NCI-H1417 treated with DMSO at 0.1 percent for 48 hours (cell line): ENCODE data around the gene MED13L.

Source experiments
- DNase-seq: peaks from one replicate; lab custom pipeline; 2025; lab: John Stamatoyannopoulos, UW

MED13L gene

DNA sequence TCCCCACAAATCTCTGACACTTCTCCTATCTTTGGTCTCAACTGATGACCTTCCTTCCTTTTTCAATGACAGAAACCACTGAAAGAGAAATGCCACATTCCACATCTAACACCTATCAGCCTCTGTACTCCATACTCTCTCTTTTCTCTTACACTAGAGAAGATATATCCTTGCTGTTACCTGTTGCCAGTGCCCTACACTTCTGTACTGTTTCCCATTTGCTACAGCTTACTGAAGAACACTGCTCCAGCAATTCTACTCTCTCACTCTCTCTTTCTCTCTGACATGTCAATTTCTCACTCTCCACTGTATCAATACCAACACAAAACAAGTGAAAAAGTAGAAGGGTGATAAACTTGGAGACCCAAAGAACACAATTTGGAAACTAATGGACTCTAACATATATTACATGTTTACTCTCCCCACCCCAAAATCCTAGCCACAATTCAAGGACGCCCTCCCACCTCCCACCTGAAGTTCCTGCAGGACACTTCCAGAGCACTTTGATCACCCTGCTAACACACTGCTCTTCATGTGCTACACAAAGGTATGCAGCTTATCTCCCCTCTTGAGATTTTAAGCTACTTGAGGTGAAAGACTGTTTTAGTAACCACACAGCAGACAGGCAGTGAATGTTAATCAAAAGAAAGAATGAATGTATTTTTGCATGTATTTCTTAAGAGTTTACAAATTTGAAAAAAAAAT lies 95.0 kb downstream of the MED13L start:
- DNase-seq: no peak

DNA sequence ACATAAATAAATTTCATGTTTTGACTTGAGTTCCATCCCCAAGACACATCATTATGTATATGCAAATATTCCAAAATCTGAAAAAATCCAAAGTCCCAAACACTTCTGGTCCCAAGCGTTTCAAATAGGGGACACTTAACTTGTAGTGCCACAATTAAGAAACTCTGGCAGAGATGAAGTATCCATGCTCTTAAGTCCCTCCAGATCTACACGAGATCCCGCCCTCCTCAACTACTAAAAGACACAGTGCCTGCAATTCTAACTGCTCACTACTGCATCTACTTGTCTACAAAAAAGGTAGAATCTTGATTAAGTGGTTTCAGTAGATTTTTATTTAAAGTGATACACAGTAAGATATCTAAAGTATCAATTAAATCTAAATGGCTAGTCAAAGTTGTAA lies 97.0 kb downstream of the MED13L start:
- DNase-seq: no peak

DNA sequence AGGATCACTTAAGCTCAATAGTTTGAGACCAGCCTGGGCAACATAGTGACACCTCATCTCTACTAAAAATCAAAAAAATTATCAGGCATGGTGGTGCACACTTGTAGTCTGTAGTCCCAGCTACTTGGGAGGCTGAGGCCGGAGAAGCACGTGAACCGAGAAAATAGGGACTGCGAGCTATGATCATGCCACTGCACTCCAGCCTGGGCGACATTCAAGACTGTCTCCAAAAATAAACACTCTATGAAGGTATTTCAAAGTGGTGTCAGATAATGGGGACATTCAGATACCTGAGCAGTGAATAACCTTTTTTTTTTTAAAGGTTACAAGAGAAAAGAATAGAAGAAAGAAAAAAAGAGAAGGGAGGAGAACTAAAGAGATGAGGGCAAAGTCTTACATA lies 98.1 kb downstream of the MED13L start:
- DNase-seq: no peak

DNA sequence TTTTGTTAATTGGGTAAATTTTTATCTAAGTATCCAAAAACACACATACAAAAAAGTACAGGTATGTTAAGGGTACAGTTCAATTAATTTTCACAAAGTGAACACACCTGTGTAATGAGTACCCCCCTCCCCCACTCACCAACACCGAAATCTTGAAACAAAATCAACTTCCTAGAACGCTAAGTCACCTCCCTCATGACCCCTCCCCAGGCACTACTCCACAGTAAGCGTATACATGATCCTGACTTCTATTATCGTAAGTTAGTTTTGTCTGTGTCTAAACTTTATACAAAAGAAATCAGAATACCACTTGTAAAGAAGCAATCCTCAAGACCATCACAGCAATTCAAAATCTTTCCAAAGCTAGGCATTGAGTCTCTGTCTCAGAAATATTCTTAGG lies 100.5 kb downstream of the MED13L start:
- DNase-seq: no peak

DNA sequence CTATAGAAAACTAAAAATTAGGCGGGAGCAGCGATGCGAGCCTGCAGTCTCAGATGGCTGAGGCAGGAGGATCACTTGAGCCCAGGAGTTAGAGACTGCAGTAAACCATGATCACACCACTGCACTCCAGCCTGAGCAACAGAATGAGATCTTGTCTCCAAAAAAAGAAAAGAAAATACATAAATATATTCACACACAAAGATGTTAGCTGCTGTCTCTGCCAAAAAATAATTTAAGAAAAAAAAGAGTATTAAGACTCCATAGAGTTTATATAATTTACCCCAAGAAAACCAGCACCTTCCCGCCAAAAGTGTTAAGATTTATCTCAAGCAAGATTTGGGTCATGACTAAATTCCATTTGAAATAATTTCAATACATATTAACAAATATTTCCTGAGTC lies 102.6 kb downstream of the MED13L start:
- no peak for DNase-seq

DNA sequence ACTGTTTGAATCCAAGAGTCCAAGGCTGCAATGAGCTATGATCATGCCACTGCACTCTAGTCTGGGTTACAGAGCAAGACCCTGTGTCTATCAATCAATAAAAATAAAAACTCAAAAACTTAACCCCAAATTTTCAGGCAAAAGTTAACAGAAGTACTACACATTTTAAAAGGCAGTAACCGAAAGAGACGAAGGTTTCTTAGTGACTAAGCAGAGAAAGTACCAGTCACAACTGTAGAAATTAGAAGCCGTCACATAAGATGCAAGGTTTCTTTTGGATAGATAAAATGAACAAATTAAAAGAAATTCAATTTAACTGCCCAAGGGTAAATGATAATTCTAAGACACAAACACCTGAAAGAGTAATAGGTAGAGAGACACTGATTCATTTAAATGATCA lies 103.5 kb downstream of the MED13L start:
- no peak for DNase-seq

DNA sequence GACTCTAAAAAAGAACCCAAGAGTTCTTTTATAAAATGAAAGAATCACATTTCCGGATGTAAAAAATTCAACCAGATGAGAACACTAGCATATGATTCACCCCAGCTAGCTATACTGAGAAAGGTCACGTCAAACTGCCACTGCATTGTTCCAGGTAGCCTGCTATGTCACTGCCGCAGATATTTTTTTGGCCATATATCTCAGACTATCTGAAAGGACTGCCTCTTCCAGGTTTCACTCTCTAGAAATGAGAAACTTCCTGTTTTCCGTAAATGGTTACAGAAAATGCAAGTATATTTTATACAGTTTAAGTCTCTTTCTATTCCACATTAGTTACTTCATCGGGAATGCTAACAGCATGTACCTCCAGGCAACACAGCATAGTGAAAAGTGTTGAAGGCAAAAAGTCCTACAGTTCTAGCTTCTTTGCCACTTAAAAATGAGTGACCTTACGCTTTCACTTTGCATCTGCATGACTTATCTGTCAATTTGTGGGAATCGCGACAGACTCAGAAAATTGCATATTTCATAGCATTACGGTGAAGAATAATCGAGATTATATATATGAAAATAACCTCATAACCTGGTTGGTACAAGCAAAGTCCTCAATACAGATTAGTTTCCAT lies 105.2 kb downstream of the MED13L start:
- no peak for DNase-seq

DNA sequence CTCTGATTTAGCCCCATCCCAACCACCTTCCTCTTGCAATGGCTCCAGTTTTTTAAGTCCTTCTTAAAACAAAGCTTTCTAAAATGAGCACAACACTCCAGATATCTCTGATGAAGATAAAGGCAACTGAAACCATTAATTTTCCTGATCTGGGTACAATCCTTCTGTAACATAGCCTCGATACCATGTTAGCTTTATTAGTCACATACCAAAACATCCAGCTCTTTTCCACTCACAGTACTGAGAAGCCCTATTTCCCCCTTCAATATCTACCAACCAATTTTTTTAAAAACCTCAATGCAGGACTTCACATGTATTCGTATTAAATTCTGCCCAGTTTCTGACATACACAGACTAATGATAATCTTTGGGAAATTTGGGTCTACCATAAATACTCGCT lies 105.9 kb downstream of the MED13L start:
- no peak for DNase-seq

DNA sequence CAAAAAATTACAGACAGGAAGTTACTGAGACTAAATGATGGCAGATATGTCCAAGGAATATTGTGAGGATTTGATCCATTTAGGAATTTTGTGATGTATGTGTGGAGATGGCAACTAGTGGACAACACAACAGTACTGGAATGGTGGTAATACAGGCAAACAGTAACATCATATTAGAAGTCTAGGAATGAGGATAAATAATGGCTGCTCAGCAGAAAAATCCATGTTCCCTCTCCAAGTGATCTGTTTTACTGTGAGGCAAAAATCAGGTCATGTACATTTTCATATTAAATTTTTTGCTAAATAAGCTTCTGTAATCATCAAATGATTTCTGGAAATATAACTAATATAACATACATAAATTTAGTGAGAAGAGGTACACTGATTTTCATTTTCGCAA lies 108.4 kb downstream of the MED13L start:
- DNase-seq: no peak

DNA sequence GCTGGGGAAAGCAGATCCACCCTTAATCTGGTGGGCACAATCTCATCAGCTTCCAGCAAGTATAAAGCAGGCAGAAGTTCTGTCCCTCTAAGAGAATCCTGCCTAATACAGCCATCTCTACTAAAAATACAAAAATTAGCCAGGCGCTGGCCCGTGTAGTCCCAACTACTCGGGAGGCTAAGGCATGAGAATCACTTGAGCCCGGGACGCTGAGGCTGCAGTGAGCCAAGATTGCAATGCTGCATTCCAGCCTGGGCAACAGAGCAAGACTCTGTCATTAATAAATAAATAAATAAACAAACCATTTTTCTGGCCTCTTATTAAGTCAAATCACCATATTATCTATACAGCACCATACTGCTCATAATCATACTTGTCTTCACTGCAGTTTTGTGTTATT lies 111.2 kb downstream of the MED13L start:
- no peak for DNase-seq

DNA sequence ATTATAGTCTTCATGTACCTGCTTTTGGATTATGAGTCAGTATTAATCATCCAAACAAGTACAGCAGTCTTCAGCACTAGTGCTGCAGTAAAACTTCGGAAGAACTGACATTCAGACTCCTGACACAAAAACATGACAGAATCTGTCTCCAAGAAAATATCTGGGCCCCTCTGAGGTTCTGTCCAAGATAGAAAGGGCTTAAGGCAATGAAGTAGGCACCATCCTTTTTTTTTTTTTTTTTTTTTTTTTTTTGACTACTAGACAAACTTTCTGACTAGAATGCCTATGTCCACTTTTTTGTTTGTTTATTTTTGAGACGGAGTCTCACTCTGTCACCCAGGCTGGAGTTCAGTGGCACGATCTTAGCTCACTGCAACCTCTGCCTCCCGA lies 112.5 kb downstream of the MED13L start:
- no peak for DNase-seq

DNA sequence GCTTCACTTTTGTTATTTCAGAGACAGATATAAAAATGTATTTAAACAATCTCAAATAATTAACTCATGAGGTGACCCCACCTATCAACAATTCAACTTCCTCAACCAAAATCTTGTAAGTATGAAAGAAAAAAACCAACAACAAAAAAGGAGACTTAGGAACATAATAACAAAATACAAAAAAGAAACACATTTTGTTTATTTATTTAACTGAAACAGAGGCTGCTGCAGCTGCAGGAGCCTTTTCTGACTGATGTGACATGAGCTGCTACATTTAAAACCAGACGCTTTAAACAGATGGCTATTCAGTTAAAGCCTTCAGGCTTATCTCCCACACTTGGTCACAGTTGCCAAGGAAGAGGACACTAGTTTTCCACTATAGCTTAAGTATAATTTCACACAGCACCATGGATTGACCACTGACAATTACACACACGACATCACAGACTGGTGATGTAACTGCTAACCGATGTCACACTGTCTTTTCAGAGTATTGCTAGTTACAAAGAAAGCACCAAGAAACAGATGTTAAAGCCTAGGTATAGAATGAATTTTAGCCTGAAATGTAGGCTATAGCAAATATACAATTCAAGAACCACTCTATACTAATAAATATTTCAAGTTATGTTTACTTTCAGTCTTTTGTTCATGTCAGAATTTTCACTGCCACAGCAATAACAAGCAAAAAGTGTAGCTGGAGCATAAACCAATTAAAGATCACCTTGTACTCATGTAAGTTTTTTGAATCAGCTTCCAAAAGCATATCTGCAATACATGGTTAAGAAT lies 113.0 kb downstream of the MED13L start:
- no peak for DNase-seq

DNA sequence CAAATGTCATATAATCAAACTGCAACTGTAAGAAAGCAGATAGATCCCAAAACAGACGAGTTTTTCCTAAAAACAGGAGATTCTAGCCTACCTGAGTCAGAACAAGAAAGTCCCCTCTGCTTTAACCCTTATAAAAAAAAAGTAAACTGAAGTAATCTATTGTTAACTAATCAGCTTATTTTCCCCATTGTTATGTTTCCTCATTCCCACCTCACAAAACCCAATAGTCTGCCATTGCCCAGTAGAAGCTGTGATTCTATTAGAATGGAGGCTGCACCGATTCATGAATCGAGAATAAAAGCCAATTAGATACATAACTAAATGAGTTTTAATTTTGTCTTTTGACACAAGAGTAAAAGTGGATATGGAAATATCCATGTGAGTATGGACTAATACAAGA lies 115.4 kb downstream of the MED13L start:
- DNase-seq: no peak

DNA sequence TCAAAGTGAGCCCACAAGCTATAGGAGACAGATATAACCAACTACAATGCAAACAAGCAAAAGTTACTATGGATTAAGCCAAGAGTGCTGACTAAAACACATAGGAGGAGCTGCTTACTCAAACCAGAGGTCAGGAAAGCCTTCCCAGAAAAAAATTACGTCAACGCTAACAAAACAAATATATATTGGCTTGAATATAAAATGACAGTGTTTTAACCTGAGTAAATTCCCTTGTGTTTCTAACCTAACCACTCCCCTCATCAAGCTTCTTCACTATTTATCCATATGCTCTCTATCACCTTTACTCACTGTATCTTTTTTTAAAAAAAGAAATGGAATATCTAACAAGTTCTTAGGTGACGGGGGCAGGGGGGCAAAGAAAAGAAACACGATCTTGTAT lies 115.9 kb downstream of the MED13L start:
- DNase-seq: no peak

DNA sequence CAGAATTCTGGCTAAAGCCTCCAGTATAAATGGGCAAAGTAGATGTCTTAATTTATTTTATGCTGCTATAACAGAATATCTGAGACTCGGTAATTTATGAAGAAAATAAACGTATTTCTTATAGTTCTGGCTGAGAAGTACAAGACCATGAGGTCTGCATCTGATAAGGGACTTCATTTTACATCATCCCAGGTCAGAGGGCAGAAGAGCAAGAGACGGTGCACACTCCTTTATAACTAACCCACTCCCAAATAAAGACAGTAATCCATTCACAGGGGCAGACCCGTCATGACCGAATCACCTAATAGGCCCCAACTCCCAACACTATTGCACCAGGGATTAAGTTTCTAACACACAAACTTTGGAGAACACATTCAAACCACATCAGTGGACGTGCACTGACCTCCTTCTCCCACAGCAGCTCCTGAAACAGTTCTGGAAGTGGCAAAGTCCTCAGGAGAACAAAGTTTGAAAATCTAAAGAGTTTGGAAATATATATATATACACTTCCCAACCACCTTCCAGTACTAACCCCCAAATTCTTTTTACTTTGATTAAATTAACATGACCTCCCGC lies 116.5 kb downstream of the MED13L start:
- no peak for DNase-seq

DNA sequence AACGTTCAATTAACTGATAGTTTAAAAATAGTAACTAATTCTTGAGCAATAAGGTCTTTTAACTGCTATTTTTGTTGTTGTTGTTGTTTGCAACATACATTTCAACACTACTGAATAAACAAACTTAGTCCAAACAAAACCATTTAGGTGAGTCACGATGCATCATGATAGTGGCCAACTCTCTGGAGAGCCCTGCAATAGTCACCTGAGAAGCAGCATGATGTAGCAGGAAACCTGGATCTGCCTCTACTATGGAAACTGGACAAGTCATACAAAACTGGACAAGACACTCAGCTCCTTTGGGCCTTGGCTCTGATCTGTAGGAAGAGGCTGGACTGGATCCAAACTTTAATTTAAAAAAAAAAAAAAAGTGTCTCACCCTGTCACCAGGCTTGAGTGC lies 117.3 kb downstream of the MED13L start:
- DNase-seq: no peak

DNA sequence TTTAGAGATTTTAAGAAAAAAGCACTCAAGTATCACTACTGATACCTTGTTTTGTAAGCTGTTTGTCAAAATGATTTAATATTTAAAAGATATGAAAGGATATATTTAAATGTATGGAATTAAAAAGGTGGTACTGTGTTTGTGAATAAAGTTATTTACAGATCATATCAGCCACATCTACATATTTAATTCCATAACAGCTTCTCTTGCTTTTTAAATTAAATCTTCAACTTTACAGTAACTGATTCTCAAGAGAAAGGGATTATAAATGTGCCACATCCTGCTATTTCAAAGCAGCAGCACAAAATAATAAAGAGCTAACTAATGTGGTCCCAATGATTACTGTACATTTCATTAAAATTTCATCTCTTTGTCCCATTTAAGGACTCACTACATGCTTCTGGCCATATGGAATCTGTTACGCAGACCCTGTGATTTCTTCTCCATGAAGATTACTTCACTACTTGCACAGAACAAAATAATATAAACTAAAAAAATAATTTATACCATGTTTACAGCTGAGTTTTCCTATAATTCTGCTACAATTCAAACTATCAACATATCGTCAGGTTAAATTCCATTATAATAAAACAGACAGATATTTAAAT lies 117.8 kb downstream of the MED13L start:
- no peak for DNase-seq

DNA sequence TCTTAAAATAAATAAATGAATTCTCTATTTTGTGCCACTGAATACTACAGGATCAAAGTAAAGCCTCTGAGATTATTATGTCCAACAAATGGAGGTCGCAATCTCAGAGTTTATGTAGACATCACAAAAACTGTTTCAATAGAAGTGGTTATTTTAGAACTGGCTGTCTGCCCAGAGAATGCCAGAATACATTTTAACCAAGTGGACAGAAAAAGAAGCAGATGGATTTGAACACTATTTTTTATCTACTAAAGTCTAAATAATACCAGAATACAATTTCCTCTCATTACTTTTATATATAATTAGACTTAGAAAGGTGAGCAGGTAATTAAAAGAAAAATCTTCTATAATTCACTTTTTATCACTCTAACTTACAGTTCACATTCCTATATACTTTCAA lies 118.3 kb downstream of the MED13L start:
- no peak for DNase-seq

DNA sequence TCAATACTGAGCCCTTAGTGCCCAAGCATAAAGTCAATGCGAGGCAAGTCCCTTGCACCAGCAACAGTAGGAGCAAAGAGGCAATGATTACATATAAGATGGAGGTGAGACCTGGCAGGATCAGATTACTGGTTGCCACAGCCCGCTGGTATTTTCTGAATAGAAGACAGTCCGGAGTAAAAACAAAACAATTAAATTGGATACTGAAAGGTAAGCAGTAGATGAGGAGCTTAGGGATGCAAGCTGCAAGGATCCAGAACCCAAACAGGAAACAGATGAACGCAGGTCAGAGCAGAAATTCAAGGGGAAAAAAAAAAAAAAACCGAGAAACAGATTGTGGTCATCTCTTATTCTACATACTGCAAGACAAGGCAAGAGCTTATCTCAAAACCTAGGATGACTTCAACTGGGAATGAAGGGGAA lies 119.6 kb downstream of the MED13L start:
- DNase-seq: no peak

DNA sequence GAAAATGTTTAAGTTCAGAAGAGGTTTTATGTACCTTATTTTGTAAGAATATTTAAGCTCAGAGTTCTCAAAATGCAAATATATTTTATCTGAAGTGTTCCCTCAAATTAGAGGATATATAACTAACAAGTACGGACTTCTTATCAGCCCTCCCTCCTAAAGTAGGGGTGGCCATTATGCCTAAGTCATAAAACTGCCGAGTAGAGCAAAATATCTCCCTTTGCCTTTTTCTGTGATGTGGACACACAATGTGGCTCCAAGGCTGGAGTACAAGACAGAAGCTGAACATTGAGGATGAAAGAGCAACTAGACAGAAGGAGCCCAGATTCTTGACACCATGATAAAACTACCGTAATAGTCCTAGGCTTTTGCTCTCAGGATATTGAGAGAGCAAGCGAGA lies 120.9 kb downstream of the MED13L start:
- DNase-seq: no peak

DNA sequence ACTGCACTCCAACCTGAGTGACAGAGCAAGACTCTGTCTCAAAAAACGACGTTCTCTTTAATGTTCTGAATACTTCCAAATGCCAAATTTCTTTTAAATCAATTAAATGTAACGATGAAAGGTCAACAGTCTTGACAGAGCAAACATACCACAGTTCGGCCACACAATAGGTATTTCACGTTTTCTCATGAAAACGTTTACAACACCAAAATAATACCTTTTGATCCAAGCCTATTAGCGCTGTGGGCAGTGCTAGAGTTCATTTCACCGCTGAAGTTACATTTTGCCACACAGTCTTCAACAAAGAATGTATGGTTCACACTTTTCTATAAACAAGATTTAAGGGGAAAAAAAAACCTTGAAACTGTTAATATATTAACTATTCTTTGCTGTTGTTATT lies 122.1 kb downstream of the MED13L start:
- no peak for DNase-seq

DNA sequence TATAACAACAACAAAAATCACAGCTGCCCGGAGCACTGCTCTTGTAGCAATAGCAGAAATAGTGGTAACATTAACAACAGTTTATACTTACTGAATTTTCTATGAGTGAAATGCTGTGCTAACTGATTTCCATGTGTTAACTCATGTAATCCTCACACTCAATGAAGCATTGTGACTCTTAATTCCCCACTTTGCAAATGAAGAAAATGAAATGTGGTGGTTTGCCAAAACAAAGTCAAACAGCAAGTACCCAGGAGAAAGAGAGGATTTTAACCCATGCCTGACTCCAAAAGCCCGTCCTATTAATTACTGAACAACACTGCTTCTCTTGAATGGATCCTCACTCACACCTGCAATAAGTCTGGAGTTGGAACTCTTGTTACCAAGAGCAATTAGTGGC lies 123.5 kb downstream of the MED13L start:
- DNase-seq: no peak

DNA sequence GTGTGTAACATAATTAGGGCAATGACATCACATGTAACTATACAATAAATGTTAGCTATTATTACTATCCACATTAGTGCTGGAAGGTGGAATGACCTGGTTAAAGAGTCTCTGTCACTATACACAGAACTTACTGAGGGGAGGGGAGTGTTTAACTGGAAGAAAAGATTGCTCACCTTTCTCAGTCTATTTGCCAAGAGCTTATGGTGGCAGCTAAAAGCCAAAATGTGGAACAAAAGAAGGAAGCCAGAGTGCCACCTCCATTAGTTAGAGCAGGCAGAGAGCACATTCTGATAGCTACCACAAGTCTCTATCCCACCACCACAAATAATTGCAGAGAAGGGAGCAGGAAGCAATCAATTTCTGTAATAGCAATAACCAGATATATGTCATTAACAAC lies 124.4 kb downstream of the MED13L start:
- no peak for DNase-seq
